GM19025 (cell line): ENCODE measurements around the gene OR6B1.
"Not testable (repeated sequence)": the region's sequence is repeated elsewhere in the genome, so short reads cannot be mapped to it uniquely, and the experiment has no call there.

ENCODE experiments used
- ATAC-seq: cut with Tn5 transposase; IDR thresholded peaks from one replicate; pipeline ENCODE4 v1.9.1; 2021; ENCODE audit warnings: mild to moderate bottlenecking, low read depth, moderate library complexity; ENCODE audit not compliant: unreplicated experiment

Gene OR6B1

DNA sequence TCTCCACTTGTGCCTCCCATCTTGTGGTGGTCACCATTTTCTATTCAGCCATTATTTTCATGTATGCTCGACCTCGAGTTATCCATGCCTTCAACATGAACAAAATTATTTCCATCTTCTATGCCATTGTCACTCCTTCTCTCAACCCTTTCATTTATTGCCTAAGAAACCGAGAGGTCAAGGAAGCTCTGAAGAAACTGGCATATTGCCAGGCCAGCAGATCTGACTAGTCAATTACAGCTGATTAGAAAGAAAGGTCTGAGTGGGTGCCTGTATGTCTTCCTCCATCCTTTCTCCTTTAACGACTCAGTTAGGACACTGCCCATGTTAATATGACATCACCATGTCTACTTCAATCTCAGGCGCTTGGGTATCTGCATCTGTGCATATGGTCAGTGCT lies 4.6 kb downstream of the OR6B1 start:
- no peak for ATAC-seq

DNA sequence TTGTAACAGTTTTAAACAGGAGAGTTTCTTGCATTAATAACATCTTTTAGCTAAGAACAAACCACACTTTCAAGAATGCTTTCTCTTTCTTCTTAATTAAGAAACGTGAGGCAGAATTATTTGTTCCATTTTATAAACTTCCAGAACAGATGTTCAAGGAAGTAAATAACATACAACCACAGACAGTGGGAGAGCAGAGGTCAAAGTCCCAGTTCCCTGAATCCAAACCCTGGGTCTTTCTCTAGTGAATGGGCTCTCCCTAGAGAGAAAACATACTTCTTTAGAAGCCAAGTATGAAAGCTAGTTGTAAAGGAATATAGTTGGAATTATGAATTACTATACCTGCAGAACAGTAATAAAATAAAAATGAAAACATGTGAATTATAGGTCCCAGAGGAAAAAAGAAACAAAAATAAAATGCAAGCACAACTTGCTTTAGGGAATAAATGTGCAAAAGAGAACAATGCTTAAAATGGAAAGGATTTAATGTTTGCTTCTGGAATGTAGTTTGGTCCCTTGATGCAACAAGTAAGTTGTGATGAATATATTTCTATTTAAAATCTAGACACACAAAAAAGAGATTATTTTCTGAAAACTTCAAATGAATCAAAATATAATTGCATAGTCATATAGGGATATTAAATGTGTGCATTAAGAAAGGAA lies 6.0 kb downstream of the OR6B1 start:
- ATAC-seq: no peak

DNA sequence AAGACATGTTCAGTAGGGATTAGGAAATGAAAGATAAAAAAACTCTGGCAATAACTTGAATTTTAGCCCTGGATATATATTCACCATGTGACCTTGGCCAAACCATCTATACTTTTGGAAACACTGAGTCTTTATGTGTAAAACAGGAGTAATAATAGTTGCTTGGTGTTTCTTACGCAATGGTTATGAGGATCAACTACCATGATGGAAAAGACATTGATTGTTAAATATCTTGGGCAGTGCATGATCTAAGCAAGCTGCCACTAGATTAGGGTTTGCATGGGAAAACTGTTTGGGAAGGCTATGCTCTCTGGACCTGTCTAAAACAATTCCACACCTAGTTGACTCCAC lies 6.5 kb downstream of the OR6B1 start:
- no peak for ATAC-seq

DNA sequence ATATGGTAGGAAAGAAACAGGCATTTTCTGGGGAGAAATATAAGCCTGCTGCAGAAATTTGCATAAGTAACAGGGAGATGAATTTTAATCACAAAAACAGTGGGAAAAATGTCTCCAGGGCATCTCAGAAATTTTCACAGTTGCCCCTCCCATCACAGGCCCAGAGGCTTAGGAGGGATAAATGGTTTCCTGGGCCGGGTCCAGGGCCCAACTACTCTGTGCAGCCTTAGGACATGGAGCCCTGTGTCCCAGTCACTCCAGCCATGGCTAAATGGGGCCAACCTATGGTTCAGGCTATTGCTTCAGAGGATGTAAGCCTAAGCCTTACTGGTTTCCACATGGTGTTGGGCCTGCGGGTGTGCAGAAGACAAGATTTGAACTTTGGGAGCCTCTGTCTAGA lies 9.2 kb downstream of the OR6B1 start:
- no peak for ATAC-seq

DNA sequence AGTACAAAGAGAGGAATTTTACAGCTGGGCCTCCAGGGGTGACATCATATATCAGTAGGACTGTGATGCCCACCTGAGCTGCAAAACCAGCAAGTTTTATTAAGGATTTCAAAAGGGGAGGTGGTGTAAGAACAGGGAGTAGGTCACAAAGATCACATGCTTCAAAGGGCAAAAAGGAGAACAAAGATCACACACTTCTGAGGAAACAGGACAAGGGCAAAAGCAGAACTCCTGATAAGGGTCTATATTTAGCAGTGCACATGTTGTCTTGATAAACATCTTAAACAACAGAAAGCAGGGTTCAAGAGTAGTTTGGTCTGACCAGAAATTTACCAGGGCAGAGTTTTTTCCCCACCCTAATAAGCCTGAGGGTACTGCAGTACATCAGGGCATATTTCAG lies 9.9 kb downstream of the OR6B1 start:
- not testable (repeated sequence) for ATAC-seq

DNA sequence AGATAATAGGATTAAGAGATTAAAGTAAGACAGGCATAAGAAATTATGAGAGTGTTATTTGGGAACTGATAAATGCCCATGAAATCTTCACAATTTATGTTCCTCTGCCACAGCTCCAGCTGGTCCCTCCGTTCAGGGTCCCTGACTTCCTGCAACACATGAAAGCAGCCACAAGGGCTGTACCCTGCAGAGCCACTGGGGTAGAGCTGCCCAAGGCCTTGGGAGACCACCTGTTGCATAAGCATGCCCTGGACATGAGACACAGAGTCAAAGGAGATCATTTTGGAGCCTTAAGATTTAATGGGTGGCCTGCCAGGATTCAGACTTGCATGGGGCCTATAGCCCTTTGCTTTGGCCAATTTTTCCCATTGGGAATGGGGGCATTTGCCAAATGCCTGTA lies 10.7 kb downstream of the OR6B1 start:
- ATAC-seq: not testable (repeated sequence)

DNA sequence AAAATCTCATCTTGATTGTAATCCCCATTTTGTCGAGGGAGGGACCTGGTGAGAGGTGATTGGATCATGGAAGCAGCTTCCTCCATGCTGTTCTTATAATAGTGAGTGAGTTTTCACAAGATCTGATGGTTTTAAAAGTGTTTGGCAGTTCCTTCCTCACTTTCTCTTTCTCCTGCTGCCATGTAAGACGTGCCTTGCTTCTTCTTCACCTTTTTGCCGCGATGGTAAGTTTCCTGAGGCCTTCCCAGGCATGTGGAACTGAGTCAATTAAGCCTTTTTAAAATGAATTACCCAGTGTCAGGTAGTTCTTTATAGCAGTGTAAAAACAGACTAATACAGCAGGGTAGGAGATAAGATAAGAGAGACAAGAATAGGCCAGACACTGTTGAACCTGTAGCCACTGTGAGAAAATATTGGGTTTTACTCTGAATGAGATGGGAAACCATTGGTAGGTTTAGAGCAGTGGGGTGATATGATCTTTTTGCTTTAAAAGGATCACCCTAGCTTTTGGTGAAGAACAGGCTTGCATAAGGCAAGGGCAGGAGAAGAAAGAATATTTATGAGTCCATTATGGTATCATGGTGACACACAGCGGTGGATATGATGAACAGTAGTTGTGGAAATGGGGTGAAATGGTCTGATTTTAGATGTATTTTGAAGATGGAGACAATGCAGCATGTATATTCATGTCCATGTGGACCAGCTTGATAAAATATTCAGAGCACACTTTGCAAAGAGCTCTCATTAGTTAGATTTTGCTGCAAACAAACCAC lies 11.5 kb downstream of the OR6B1 start:
- ATAC-seq: no peak

DNA sequence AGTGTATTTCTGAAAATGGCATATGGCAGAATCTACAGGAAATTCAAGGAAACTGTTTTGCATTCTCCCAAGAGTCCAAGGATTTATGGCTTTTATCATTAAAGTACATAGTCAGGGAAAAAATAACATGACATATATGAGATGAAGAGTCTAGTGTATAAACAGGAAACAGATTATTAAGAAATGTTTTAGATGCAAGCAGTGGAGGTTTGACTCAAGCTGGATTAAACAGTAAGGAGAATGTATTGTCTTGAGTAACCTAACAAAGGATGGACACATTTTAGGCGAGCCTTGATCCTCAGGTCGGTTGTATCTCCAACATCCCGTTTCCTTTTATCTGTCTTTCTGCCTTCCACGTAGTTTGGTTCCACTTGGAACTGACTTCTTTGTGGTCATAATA lies 17.9 kb downstream of the OR6B1 start:
- ATAC-seq: no peak

DNA sequence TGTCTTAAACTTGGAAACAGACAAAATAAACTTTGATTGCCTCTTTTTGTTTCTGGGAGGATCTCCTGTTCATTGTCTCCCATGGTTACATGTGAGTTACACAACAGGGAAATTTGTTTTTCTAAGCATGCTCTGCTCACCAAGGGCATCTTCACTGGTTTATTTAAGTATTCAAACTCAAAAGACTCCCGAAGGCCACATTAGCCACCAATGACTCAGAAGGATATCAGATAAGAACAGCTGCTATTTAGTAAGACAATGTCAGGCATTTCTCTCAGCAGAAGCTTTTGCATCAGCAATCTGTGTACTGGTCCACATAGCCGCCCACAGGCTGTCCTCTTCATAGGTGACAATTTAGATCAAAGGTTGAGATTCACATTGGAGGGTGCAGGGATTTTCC lies 19.3 kb downstream of the OR6B1 start:
- no peak for ATAC-seq

DNA sequence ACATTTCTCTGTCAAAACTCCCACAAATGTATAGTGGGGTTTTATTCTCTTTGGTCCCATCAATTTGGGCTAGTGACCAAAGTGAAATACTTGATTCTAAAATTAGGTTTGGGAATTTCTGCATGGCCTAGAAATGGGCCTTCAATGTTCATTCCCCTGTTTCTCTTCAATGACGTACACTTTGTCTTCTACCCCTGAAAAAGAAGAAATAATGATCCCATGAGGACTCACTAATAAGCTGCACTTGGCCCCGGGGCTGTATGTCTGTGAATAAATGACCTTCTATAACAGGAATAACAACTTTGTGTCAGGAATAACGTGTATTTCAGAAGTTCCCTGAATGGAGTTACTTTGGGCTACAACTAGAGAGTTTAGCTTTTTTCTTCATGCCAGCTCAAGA lies 20.2 kb downstream of the OR6B1 start:
- no peak for ATAC-seq

DNA sequence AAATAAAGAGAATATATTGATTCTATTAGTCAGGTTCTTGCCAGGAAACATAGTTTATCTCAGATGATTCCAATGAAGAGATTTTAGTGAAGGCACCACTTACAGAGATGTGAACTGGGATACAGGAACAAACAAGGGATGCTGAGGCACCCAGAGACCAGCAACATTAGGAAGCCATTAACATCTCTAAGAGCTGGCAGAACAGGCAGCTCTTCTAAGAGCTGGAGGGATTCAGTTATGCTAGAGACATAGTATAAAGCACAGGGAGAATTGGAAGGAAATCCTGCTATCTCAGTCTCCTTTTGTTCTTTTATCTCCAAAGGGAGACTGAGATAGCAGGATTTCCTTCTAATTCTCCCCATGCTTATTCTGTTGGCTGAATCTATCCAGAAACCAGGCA lies 22.0 kb downstream of the OR6B1 start:
- ATAC-seq: no peak

DNA sequence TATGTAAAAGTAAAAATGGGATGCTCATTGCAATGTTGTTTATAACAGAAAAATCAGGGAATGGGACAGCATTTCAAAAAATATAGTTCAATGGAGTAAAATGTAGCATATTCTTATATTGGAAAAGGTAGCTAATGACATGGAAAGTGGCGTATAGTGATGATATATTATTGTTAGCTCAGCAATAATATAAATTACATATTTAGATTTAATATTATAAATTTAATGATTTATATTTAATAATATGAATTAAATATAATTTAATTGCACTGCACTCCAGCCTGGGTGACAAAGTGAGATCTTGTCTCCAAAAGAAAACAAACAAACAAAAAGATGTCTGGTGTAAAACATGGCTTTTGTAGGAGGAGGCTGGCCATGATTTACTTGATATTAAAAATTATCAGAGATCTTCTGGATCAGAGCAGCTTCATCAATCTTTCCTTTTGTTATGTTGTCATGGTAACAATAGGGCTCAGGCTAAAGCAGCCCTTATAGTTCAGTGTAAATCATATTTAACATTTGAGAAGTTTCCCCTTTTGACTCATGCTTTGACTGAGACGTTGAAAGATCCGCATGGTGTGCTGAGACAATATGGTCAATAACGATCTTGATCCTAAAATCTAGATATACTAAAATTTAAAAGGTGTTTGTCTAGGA lies 23.2 kb downstream of the OR6B1 start:
- ATAC-seq: no peak

DNA sequence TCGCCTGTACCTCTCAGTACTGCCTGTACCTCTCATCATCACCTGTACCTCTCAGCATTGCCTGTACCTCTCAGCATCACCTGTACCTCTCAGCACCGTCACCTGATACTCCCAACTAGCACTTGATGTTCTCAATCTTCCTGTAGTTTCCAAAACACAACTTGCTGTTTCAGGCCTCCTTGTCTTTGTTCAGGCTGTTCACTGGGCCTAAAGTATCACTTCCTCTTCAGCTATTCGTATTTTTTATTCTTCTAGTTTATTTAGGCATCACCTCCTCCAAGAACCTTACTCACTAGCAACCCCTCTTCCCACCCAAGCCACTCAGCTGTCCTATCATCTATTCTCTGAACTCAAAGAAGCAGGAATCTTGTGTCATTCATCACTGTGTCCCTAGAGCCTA lies 24.1 kb downstream of the OR6B1 start:
- ATAC-seq: no peak

DNA sequence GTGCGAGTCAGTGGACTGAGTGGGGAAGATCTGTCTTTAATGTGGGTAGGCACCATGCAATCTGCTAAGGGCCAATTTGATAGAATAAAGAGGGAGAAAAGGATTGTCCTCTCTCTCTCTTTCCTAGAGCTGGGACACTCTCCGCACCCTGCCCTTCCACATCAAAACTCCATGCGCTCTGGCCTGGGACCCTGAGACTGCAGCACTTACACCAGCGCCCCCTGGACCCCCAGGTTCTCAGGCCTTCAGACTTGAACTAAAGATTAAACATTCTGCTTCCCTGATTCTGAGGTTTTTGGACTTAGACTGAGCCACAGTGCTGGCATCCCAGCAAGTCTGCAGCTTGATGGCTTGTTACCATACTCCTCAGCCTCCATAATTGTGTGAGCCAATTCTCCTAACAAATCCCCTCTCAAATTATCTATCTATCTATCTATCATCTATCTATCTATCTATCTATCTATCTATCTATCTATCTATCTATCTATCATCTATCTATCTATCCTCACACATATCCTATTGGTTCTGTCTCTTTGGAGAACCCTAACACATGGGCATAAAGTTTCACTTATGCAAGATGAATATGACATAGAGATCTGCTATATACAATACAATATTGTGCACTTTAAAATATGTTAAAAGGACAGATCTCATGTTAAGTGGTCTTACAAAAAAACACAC lies 26.2 kb downstream of the OR6B1 start:
- no peak for ATAC-seq

DNA sequence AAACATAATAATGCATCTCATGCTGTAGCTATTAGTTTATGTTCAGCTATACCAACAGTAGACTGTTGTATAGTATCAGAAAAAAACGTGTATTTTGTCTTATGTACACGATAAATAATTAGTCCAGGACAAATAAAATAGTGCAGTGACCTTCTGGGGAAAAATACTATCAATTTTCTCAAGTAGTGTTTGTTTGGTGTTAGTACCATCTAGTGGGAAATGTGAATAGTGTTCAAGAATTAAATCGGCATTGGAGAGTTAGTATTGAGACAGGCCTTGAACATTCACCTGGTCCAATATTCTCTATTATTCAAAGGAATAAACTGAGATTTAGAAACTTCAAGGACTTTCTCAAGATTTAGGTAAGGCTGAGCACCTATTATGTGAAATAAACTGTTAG lies 26.9 kb downstream of the OR6B1 start:
- no peak for ATAC-seq

DNA sequence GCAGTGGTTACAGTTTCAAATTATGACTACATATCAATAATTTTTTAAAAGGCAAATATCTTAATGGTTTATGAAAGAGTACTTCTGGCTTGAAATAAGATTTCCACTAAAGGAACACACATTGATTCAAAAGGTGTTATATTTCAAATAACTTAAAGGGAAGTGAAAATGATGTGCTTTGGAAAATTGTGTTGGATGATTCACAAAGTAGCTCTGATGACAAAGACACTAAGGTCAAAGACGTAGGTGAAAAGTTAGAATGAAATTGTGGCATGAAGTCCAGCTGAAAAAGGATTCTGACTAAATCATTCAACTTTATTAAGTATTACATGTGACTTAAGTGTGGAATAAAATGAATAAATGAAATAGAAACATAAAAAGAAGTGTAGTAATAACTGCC lies 27.9 kb downstream of the OR6B1 start:
- no peak for ATAC-seq

DNA sequence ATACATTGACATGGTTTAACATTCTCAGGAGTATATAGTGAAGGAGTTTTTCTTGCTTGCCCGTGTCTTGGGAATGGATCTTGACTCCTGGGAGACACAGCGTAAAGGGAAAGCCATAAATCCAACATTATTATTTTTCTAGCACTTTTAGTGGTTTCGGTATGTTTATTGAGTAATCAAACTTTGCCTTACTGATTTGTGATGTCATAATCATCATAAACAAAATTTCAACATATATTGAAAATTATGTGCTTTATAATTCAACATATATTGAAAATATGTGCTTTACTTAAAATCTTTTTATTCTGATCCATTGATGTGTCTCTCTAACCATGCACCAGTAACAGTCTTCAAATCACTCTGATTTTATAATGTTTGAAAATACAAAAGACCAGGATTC lies 28.4 kb downstream of the OR6B1 start:
- no peak for ATAC-seq

DNA sequence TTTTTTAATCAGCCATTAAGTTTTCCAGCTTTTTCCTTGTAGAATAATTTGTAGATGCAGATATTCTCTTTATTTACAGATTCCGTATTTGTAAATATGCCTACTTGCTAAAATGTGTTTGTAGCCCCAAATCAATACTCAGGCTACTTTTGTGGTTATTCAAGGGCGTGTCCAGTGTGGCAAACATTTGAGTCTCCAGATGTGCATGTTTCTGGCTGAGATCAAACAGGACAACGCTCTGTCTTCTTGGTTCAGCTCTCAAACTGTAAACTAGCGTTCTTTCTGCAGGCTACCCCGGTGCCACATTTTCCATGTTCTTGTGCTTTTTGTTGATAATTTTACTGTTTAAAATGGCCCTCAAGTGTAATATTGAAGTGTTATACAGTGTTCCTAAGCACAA lies 32.4 kb downstream of the OR6B1 start:
- no peak for ATAC-seq

DNA sequence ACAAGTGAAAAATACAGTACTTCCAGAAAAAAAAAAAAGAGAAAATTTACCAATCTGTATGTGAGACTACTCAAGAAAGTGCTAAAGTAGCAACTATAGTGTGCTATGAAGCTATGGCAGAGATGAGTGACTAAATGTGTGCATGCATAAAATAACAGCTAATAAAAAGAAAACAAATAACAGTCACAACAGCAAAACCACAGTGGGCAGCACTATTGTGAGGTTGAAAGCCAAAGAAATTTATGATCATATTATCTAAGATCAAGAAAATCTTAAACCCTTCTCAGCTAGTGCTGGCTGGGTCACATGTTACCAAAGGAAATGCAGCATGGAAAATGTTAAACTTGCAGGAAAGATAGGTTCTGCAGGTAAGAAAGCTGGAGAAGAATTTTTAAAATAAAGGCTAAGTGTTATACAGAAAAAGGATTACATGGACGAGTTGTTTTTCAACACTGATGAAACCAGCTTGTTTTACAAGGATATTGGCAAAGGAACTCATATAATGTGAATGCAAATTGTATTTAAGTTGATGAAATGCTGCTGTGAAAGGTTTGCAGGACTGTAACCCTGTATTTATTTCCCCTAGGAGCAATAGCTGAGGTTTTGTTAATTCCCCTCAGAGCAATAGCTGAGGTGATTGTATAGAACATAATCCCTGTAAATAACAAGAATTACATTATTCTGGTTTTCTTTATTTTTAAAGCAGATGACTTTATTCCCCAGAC lies 33.0 kb downstream of the OR6B1 start:
- no peak for ATAC-seq

DNA sequence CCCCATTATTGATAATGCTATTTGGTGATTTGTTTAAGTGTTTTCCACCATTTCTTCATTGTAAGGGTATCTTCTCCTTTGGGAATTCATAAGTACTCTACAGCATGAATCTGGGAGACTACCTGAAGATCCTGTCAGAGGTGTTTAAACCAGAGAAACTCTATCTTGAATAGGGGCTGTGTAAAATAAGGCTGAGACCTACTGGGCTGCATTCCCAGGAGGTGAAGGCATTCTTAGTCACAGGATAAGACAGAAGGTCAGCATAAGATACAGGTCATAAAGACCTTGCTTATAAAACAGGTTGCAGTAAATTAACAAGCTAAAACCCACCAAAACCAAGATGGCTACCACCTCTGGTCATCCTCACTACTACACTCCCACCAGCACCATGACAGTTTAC lies 35.3 kb downstream of the OR6B1 start:
- no peak for ATAC-seq
